Peyer's patch (tissue), 4 donors: ENCODE measurements around the gene GRK6. TPM values are rescaled to one million over a fixed set of nuclear protein-coding genes. Genes with fewer than 3 reads are reported as not detected.

ENCODE experiments used
- DNase-seq, 3 donors: peaks; one replicate each; pipeline ENCODE4 v3.0.0-alpha.2; 2017 to 2019
- H3K27ac ChIP-seq, 4 donors: fragments of 200-600 bp; sonication (generic); one replicate each; pipeline ENCODE4 v1.5.1; 2016 to 2019
- H3K27me3 ChIP-seq, 2 donors: fragments of 200-600 bp; sonication (generic); one replicate each; pipeline ENCODE4 v1.5.1; 2019
- H3K36me3 ChIP-seq, 3 donors: fragments of 200-600 bp; sonication (generic); one replicate each; pipeline ENCODE4 v1.5.1; 2016 to 2019
- H3K4me1 ChIP-seq, 4 donors: fragments of 200-600 bp; sonication (generic); one replicate each; pipeline ENCODE4 v1.5.1; 2016 to 2019
- H3K4me3 ChIP-seq, 4 donors: fragments of 200-600 bp; sonication (generic); 1 replicate in 3 of 4; 2 replicates in 1 of 4; pipeline ENCODE4 v1.5.1; 2016 to 2019; ENCODE audit warnings: mild to moderate bottlenecking in 1 of 4
- H3K9me3 ChIP-seq, 4 donors: fragments of 200-600 bp; sonication (generic); one replicate each; pipeline ENCODE4 v1.5.1; 2016 to 2019; ENCODE audit warnings: mild to moderate bottlenecking in 1 of 4
- POLR2A ChIP-seq, 2 donors: fragments of 450-650 bp; IDR thresholded peaks; one replicate each; pipeline ENCODE4 v1.5.1; 2017; ENCODE audit warnings: antibody characterized with exemption in 2 of 2, mild to moderate bottlenecking in 2 of 2, moderate library complexity in 2 of 2
- total RNA-seq, 4 donors: library from RNA; depleted of rRNA; stranded (reverse); fragments of >200 nt; gene quantifications; one replicate each; pipeline ENCODE4 v1.1.0, GENCODE V29; 2016
- TF ChIP-seq, protein P1 (sequence below), 6 experiments: fragments of 450-650 bp in 4 of 6; fragments of 200-600 bp in 2 of 6; sonication (generic) in 1 of 6; IDR thresholded peaks; one replicate each; pipeline ENCODE4 v1.5.1; 2017 to 2019; ENCODE audit warnings: antibody characterized with exemption in 6 of 6, mild to moderate bottlenecking in 3 of 6, moderate library complexity in 1 of 6

GRK6 gene
- total RNA-seq, 4 donors from 2014 or later: 36.2 to 140 (median 40.7) TPM

DNA sequence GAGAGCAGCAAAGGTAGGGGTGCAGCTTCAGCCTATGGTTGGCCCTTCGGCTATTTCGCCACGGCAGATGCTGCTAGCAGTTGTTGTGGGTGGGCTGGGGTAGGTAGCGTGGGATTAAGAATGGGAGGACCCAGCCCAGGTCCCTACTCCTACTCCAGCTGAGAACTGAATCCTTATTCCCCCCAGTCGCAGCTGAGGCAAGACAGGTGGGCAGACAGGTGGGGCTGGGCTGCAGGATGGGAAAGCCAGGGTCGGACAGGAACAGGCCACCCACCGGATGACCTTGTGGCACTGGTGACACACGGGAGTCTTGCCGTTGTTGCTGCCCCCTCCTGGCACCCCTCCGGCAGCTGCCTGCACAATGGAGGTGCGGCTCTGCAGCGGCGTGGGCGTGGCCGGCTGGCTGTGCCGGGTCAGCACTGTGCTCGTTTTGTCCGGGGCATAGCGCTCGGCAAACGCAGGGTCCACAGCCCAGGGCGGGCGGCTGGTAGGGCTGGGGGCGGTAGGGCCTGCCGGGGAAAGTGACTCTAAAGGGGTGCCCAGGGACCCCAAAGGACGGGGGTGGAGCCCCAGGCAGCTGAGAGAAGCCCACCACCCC lies 62.7 kb downstream of the GRK6 start:
- Histone ChIP-seq H3K9me3 (no peaks in the 10 kb centered on the region), H3K4me1 (peaks cover 0 to 35% (median 3%) of the 10 kb centered on the region in 4 donors), H3K4me3 (no peak overlapping the region), H3K36me3 (peaks cover 0 to 42% (median 0%) of the 10 kb centered on the region in 3 donors), H3K27ac (no peak overlapping the region), H3K27me3 (no peaks in the 10 kb centered on the region)
- peak in 1 of 3 donors; percentile 71 for DNase-seq
- no peak for TF ChIP-seq POLR2A (IDR thresholded peaks at IDR 0.05)
- TF ChIP-seq, protein P1, sequence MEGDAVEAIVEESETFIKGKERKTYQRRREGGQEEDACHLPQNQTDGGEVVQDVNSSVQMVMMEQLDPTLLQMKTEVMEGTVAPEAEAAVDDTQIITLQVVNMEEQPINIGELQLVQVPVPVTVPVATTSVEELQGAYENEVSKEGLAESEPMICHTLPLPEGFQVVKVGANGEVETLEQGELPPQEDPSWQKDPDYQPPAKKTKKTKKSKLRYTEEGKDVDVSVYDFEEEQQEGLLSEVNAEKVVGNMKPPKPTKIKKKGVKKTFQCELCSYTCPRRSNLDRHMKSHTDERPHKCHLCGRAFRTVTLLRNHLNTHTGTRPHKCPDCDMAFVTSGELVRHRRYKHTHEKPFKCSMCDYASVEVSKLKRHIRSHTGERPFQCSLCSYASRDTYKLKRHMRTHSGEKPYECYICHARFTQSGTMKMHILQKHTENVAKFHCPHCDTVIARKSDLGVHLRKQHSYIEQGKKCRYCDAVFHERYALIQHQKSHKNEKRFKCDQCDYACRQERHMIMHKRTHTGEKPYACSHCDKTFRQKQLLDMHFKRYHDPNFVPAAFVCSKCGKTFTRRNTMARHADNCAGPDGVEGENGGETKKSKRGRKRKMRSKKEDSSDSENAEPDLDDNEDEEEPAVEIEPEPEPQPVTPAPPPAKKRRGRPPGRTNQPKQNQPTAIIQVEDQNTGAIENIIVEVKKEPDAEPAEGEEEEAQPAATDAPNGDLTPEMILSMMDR (IDR thresholded peaks at IDR 0.05): peak in 4 of 6 experiments; percentile 6 to 26 (median 22)

- H3K9me3 ChIP-seq: no peaks in the 10 kb centered on the region
- peak overlapping the region in 1 of 4 donors; percentile 90 for H3K27ac ChIP-seq
- no peak overlapping the region for H3K4me3 ChIP-seq
- H3K36me3 ChIP-seq: peaks cover 0 to 42% (median 0%) of the 10 kb centered on the region in 3 donors
- peaks cover 3 to 48% (median 15%) of the 10 kb centered on the region in 4 donors for H3K4me1 ChIP-seq
- DNase-seq: no peak
- TF ChIP-seq, protein P1 (IDR thresholded peaks at IDR 0.05): no peak
- TF ChIP-seq POLR2A (IDR thresholded peaks at IDR 0.05): no peak
- H3K27me3 ChIP-seq: no peaks in the 10 kb centered on the region
Measured at GRCh38 chr5:177490311-177490991, 64.0 kb downstream of the GRK6 start.

DNA sequence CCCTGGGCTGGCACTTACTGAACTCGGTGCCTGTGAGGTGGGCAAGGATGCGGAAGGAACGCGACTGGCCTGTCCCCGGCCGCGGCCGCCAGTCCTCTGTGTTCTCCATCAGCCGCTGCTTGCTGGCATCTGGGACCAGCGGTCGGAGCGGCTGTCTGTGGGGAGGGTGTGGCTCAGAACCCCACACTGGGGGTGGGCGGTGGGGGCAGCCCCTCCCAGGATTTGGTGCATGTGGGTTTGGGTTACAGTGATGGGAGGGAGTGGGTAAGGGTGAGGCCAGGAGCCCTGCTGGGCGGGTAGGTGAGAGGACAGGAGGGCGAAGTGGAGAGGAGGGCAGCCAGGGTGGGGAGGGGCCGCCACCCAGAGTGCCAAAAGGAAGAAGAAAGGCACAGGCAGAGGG lies 64.5 kb downstream of the GRK6 start:
- H3K4me3 ChIP-seq: no peak overlapping the region
- H3K27me3 ChIP-seq: no peaks in the 10 kb centered on the region
- no peak for DNase-seq
- no peaks in the 10 kb centered on the region for H3K9me3 ChIP-seq
- H3K27ac ChIP-seq: peak overlapping the region in 1 of 4 donors; percentile 90
- peaks cover 7 to 48% (median 16%) of the 10 kb centered on the region in 4 donors for H3K4me1 ChIP-seq
- TF ChIP-seq POLR2A (IDR thresholded peaks at IDR 0.05): no peak
- TF ChIP-seq, protein P1 (IDR thresholded peaks at IDR 0.05): no peak
- peaks cover 0 to 38% (median 0%) of the 10 kb centered on the region in 3 donors for H3K36me3 ChIP-seq

GRCh38 chr5:177491429-177491945 lies 65.0 kb downstream of the GRK6 start:
- Histone ChIP-seq H3K36me3 (peaks cover 0 to 38% (median 0%) of the 10 kb centered on the region in 3 donors), H3K4me3 (no peak overlapping the region), H3K27me3 (no peaks in the 10 kb centered on the region), H3K27ac (peak overlapping the region in 1 of 4 donors; percentile 90), H3K9me3 (no peaks in the 10 kb centered on the region), H3K4me1 (peaks cover 7 to 52% (median 19%) of the 10 kb centered on the region in 4 donors)
- no peak for DNase-seq
- TF ChIP-seq, protein P1 (IDR thresholded peaks at IDR 0.05): peak; percentile 25 to 70 (median 54)
- TF ChIP-seq POLR2A (IDR thresholded peaks at IDR 0.05): no peak

- Histone ChIP-seq H3K4me3 (no peak overlapping the region), H3K27me3 (no peaks in the 10 kb centered on the region), H3K9me3 (no peaks in the 10 kb centered on the region), H3K27ac (peak overlapping the region in 1 of 4 donors; percentile 90), H3K4me1 (peaks cover 7 to 55% (median 23%) of the 10 kb centered on the region in 4 donors), H3K36me3 (peaks cover 0 to 36% (median 0%) of the 10 kb centered on the region in 3 donors)
- DNase-seq: no peak
- no peak for TF ChIP-seq POLR2A (IDR thresholded peaks at IDR 0.05)
- TF ChIP-seq, protein P1 (IDR thresholded peaks at IDR 0.05): no peak
Measured at GRCh38 chr5:177491983-177492746, 65.7 kb downstream of the GRK6 start.
